Measurements from ENCODE around the gene NKTR.

Gene NKTR

DNA sequence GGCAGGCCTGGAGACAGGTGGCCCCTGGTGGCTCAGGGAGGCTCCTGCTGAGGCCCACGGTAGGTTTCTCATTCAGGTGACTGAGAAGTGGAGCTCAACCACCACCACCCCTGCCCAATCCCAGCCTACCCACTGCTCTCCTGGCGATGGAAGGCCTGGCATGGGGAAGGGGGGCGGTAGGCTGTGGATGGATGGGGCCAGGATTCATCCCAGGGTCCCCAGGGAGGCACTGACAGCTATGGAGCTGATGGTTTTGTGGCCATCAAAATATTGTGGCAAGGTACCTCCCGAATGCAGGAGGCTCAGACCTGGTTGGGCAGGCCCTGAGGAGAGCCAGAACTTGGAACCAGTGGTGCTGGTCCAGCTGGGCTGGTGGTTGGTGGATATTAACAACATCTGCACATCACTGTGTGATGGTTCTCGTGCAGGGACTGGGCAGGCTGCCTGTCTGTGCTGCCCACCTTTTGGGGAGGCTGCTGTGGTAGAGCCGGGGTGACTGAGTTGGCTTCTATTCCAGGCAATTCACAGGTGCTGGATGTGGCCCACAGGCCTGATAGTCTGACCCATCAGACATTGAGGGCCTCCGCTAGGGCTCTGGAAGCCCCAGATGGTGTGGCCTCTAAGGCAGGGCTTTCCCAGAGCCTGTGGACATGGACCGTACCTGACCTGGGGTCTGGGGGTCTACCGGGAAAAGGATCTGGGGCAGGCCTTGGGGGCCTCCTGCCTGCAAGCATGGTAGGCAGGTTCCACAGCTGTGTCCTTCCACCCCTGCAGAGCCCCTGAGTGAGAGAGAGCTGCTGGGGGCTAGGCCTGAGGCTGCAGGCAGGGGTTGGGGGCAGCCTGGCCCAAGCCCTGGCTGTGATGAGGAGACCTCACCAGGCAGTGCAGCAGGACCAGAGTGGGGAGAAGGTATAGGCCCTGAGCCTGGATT lies 56.5 kb downstream of the NKTR start:
- in situ Hi-C loops (cut with HindIII; ENCODE audit: low sequenced_read_pairs): no loop called here
- no peak overlapping the region for H3K4me3 ChIP-seq (ENCODE audit: low read depth, low read length)
- TF ChIP-seq CTCF (IDR thresholded peaks at IDR 0.05; ENCODE audit: low read depth, low read length): no peak
- DNase-seq (ENCODE audit: low read depth, low spot score): no peak

DNA sequence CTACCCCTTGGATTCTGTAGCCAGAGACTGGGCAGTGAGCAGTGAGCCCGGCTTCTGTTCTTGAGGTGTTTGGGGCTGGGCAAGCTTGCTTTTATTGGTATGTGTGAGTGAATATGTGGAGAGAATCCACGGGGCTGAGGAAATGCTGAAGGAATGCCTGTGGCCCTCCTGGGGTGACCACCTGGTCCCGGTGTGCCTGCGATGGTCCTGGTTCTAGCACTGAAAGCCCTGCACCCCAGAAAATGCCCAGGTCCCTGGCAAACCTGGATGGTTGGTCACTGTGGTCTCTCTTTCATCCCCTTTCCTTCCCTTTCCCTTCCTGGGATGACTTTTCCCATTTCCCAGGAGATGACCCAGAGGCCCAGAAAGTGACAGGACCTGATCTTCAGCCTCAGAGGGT lies 57.2 kb downstream of the NKTR start:
- in situ Hi-C loops (cut with HindIII; ENCODE audit: low sequenced_read_pairs): no loop called here
- no peak overlapping the region for H3K4me3 ChIP-seq (ENCODE audit: low read depth, low read length)
- DNase-seq (ENCODE audit: low read depth, low spot score): no peak
- TF ChIP-seq CTCF (IDR thresholded peaks at IDR 0.05; ENCODE audit: low read depth, low read length): no peak

DNA sequence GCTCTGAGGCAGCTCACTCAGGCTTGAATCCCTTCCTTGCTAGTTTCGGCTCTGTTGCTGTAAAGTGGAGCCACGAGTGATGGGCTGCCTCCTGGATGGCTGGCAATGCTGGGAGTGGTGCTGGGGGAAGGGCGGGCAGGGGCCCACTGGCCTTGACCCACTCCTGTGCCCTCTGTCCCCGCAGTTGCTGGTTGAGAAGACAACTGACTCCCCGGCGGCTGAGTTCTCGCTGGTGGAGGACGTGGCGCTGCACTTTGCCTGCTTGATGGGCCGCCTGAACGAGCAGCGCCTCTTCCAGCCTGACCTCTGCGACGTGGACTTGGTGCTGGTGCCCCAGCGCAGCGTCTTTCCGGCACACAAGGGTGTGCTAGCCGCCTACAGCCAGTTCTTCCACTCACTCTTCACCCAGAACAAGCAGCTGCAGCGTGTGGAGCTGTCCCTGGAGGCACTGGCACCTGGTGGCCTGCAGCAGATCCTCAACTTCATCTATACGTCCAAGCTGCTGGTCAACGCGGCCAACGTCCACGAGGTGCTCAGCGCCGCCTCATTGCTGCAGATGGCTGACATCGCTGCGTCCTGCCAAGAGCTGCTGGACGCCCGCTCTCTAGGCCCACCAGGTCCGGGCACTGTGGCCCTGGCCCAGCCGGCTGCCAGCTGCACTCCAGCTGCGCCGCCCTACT lies 57.7 kb downstream of the NKTR start:
- DNase-seq (ENCODE audit: low read depth, low spot score): no peak
- TF ChIP-seq CTCF (IDR thresholded peaks at IDR 0.05; ENCODE audit: low read depth, low read length): no peak
- no peak overlapping the region for H3K4me3 ChIP-seq (ENCODE audit: low read depth, low read length)
- in situ Hi-C loops (cut with HindIII; ENCODE audit: low sequenced_read_pairs): no loop called here

GRCh38 chr3:42658771-42659390 lies 58.4 kb downstream of the NKTR start:
- in situ Hi-C loops (cut with HindIII; ENCODE audit: low sequenced_read_pairs): no loop called here
- no peak for TF ChIP-seq CTCF (IDR thresholded peaks at IDR 0.05; ENCODE audit: low read depth, low read length)
- H3K4me3 ChIP-seq (ENCODE audit: low read depth, low read length): no peak overlapping the region
- no peak for DNase-seq (ENCODE audit: low read depth, low spot score)

- in situ Hi-C loops (cut with HindIII; ENCODE audit: low sequenced_read_pairs): no loop called here
Measured at GRCh38 chr3:42659451-42660130, 59.1 kb downstream of the NKTR start.

More at GRCh38 chr3:42659451-42660130, 59.1 kb downstream of the NKTR start:
- DNase-seq (ENCODE audit: low read depth, low spot score): no peak
- no peak overlapping the region for H3K4me3 ChIP-seq (ENCODE audit: low read depth, low read length)
- no peak for TF ChIP-seq CTCF (IDR thresholded peaks at IDR 0.05; ENCODE audit: low read depth, low read length)

All from astrocyte of the spinal cord (primary cell).